ENCODE data around the gene MPND. TPM values are rescaled to one million over a fixed set of nuclear protein-coding genes. Genes with fewer than 3 reads are reported as not detected.

The MPND gene
- total RNA-seq, 1 donor from 2014 or later = 19.3 TPM

DNA sequence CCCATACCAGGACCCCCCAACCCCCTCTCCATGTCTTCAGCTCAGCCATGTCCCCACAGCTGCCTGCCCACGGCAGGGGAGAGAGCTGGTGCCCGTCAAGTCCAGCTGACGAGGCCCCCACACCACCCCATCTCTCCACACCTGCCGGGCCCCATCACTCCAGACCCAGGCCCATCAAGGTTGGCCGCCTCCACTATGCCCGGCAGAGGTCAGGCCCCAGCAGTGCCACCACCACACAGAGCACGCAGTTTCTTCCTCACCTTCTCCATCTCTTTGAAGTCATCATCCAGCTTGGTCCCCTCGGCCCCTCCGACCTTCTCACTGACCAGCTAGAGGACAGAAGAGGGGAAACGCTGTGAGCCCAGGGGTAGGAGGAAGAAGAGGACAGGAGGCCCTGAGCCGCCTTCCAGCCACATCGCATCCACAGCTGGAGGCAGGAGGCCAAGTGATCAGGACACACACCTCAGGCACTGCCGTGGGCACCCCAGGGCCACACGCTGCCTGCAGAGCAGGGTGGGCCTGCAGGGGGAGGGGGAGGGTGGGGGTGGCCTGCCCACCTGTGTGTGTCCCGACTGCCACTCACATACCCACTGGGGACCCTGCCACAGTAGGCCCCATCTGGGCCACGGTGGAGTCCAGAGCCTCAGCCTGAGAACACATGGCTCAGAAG, 23.4 kb downstream of the MPND start:
- Mint-ChIP-seq H3K4me3 (no peak overlapping the region), H3K27me3 (ENCODE audit: insufficient read depth) (no peaks in the 10 kb centered on the region), H3K9me3 (no peaks in the 10 kb centered on the region), H3K27ac (no peak overlapping the region), H3K4me1 (ENCODE audit: low read depth) (peaks cover 31% of the 10 kb centered on the region), H3K36me3 (ENCODE audit: low read depth) (peaks cover 5% of the 10 kb centered on the region)
- DNase-seq (ENCODE audit: low spot score) = no peak
- intact Hi-C loops (cut with micrococcal nuclease) = no loop called here

- H3K4me3 Mint-ChIP-seq = no peak overlapping the region
- peak overlapping the region; percentile 71 for H3K27ac Mint-ChIP-seq
These were observed 24.0 kb downstream of the MPND start for GRCh38 chr19:4367336-4367723.

GRCh38 chr19:4367781-4368127, 24.4 kb downstream of the MPND start:
- no peak overlapping the region for H3K4me3 Mint-ChIP-seq
- peaks cover 3% of the 10 kb centered on the region for H3K36me3 Mint-ChIP-seq (ENCODE audit: low read depth)
- DNase-seq (ENCODE audit: low spot score) = no peak
- intact Hi-C loops (cut with micrococcal nuclease) = no loop called here
- peaks cover 36% of the 10 kb centered on the region for H3K4me1 Mint-ChIP-seq (ENCODE audit: low read depth)
- no peaks in the 10 kb centered on the region for H3K9me3 Mint-ChIP-seq
- H3K27me3 Mint-ChIP-seq (ENCODE audit: insufficient read depth) = no peaks in the 10 kb centered on the region
- H3K27ac Mint-ChIP-seq = peak overlapping the region; percentile 71

More at GRCh38 chr19:4367336-4367723, 24.0 kb downstream of the MPND start:
- no peak for DNase-seq (ENCODE audit: low spot score)
- H3K4me1 Mint-ChIP-seq (ENCODE audit: low read depth) = peaks cover 36% of the 10 kb centered on the region
- intact Hi-C loops (cut with micrococcal nuclease) = no loop called here
- peaks cover 3% of the 10 kb centered on the region for H3K36me3 Mint-ChIP-seq (ENCODE audit: low read depth)
- no peaks in the 10 kb centered on the region for H3K9me3 Mint-ChIP-seq
- no peaks in the 10 kb centered on the region for H3K27me3 Mint-ChIP-seq (ENCODE audit: insufficient read depth)

DNA sequence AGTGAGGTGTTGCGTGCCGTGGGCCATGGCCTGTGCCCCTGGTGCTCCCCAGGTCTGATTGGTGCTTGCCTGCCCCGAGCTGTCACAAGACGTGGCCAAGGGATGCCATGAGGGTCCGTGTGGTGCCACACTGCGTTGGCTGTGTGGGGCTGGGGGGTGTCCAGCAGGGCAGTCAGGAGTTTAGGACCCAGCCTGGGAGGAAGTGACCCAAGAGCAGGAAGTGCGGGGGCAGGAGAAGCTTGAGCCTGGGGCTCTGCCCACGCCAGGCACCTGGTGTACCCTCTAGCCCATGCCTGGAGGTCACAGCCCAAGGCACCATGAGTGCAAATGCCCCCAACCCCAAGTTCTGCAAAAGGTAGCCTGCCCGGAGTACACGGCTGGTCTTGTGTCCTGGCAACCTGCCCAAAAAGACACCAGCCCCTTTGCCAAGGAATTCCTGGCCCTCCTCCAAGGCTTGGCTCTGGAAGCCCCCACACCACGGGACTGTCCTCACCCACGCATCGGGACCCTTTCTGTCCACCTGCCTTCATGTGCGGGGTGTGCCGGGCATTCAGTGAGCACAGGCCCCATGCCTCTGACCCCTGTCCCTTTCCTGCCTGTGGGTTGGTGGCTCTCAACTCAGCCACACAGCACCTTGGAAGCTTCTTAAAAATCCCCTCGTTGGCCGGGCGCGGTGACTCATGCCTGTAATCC, 24.9 kb downstream of the MPND start:
- H3K27ac Mint-ChIP-seq = peak overlapping the region; percentile 87

GRCh38 chr19:4369109-4369887, 25.9 kb downstream of the MPND start:
- H3K27me3 Mint-ChIP-seq (ENCODE audit: insufficient read depth) = no peaks in the 10 kb centered on the region
- no peaks in the 10 kb centered on the region for H3K36me3 Mint-ChIP-seq (ENCODE audit: low read depth)
- H3K4me3 Mint-ChIP-seq = peak overlapping the region; percentile 69
- peaks cover 42% of the 10 kb centered on the region for H3K4me1 Mint-ChIP-seq (ENCODE audit: low read depth)
- H3K27ac Mint-ChIP-seq = peak overlapping the region; percentile 92
- no peaks in the 10 kb centered on the region for H3K9me3 Mint-ChIP-seq
- intact Hi-C loops (cut with micrococcal nuclease) = loop anchor here (1.0 kb wide), 4 partner anchors 10 to 41 kb away; partner anchors contain the start of genes MPND and SH3GL1
- DNase-seq (ENCODE audit: low spot score) = peak; percentile 83

More for the DNA sequence above, 24.9 kb downstream of the MPND start:
- intact Hi-C loops (cut with micrococcal nuclease) = no loop called here
- Mint-ChIP-seq H3K9me3 (no peaks in the 10 kb centered on the region), H3K4me3 (peak overlapping the region; percentile 65), H3K27me3 (ENCODE audit: insufficient read depth) (no peaks in the 10 kb centered on the region), H3K36me3 (ENCODE audit: low read depth) (peaks cover 3% of the 10 kb centered on the region), H3K4me1 (ENCODE audit: low read depth) (peaks cover 36% of the 10 kb centered on the region)
- no peak for DNase-seq (ENCODE audit: low spot score)

GRCh38 chr19:4369888-4370260, 26.5 kb downstream of the MPND start:
- H3K4me1 Mint-ChIP-seq (ENCODE audit: low read depth) = peaks cover 42% of the 10 kb centered on the region
- peak overlapping the region; percentile 92 for H3K27ac Mint-ChIP-seq
- no peaks in the 10 kb centered on the region for H3K36me3 Mint-ChIP-seq (ENCODE audit: low read depth)
- H3K27me3 Mint-ChIP-seq (ENCODE audit: insufficient read depth) = no peaks in the 10 kb centered on the region
- H3K9me3 Mint-ChIP-seq = no peaks in the 10 kb centered on the region
- H3K4me3 Mint-ChIP-seq = peak overlapping the region; percentile 69
- DNase-seq (ENCODE audit: low spot score) = peak; percentile 67
- intact Hi-C loops (cut with micrococcal nuclease) = loop anchor here (1.0 kb wide), 4 partner anchors 9 to 42 kb away; partner anchors contain the start of genes MPND and SH3GL1

GRCh38 chr19:4370418-4371041, 27.2 kb downstream of the MPND start:
- Mint-ChIP-seq H3K9me3 (no peaks in the 10 kb centered on the region), H3K36me3 (ENCODE audit: low read depth) (no peaks in the 10 kb centered on the region), H3K4me1 (ENCODE audit: low read depth) (peaks cover 45% of the 10 kb centered on the region), H3K27me3 (ENCODE audit: insufficient read depth) (no peaks in the 10 kb centered on the region), H3K27ac (peak overlapping the region; percentile 92), H3K4me3 (peak overlapping the region; percentile 69)
- intact Hi-C loops (cut with micrococcal nuclease) = no loop called here
- no peak for DNase-seq (ENCODE audit: low spot score)

GRCh38 chr19:4371247-4372164, 28.1 kb downstream of the MPND start:
- intact Hi-C loops (cut with micrococcal nuclease) = no loop called here
- peak overlapping the region; percentile 45 for H3K4me3 Mint-ChIP-seq
- peak overlapping the region; percentile 72 for H3K27ac Mint-ChIP-seq
- H3K9me3 Mint-ChIP-seq = no peaks in the 10 kb centered on the region
- DNase-seq (ENCODE audit: low spot score) = no peak
- no peaks in the 10 kb centered on the region for H3K27me3 Mint-ChIP-seq (ENCODE audit: insufficient read depth)
- H3K4me1 Mint-ChIP-seq (ENCODE audit: low read depth) = peaks cover 55% of the 10 kb centered on the region
- no peaks in the 10 kb centered on the region for H3K36me3 Mint-ChIP-seq (ENCODE audit: low read depth)

GRCh38 chr19:4372165-4373012, 29.0 kb downstream of the MPND start:
- Mint-ChIP-seq H3K27me3 (ENCODE audit: insufficient read depth) (no peaks in the 10 kb centered on the region), H3K4me1 (ENCODE audit: low read depth) (peaks cover 64% of the 10 kb centered on the region), H3K27ac (peak overlapping the region; percentile 21), H3K9me3 (no peaks in the 10 kb centered on the region), H3K4me3 (peak overlapping the region; percentile 19), H3K36me3 (ENCODE audit: low read depth) (no peaks in the 10 kb centered on the region)
- DNase-seq (ENCODE audit: low spot score) = no peak
- intact Hi-C loops (cut with micrococcal nuclease) = no loop called here

DNA sequence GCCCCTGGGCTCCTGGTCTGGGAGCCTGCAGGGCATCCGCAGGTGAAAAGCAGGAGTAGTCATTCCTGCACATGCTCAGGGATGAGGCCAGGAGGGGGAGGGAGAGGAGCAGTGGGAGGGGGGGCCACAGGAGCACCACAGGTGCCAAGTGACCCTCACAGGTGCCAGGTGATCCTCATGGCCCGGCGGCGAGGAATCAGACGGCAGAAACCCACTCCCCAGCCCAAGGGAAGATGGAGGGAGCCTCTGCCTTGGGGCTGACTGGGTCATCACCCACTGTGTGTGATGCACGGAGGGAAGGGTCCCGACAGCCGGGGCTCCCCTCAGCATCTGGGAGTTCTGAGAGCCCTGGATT, 29.6 kb downstream of the MPND start:
- DNase-seq (ENCODE audit: low spot score) = no peak
- no peaks in the 10 kb centered on the region for H3K36me3 Mint-ChIP-seq (ENCODE audit: low read depth)
- H3K4me3 Mint-ChIP-seq = no peak overlapping the region
- no peaks in the 10 kb centered on the region for H3K27me3 Mint-ChIP-seq (ENCODE audit: insufficient read depth)
- H3K4me1 Mint-ChIP-seq (ENCODE audit: low read depth) = peaks cover 59% of the 10 kb centered on the region
- intact Hi-C loops (cut with micrococcal nuclease) = no loop called here
- H3K27ac Mint-ChIP-seq = no peak overlapping the region
- H3K9me3 Mint-ChIP-seq = no peaks in the 10 kb centered on the region

DNA sequence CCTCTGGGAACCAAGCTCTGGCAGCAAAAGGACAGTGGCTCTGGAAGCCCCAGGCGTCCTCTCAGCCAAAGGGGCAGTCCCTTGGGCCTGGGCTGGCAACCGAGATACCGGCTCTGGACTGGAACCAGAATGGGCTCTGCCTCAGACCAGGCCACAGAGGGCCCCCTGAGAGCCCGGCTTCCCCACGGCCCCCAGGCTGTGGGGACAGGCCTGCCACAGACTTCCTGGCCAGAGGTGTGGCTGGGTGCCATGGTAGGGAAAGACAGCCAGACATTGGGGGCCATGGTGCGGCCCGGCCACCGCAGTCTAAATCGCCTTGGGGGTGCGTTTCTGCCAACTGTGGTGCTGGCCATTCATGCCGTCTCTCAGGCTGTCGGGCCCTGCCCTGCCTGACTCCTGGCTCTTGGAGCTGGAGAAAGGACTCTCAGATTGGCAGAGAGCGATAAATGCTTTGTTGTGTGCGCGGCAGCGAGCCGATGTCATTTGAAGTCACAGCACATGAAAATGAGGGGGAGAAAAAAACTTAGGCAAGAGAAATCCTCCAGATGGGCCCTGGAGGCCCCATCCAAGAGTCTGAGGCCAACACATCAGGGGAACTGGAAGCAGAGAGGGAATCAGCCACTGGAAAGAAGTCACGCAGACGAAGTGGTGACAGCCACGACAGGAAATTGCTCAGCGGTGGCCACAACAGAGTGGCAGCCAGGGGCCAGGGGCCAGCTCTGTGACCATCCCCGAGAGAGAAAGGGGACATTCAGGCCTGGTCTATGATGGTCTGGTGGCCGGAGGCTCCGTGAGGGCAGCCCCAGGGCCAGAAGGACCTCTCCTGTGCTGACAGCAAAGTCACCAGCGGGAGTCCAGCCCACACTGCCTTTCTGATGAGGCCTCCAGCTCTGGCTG, 30.5 kb downstream of the MPND start:
- H3K4me1 Mint-ChIP-seq (ENCODE audit: low read depth) = peaks cover 53% of the 10 kb centered on the region

More for the DNA sequence above, 30.5 kb downstream of the MPND start:
- H3K27me3 Mint-ChIP-seq (ENCODE audit: insufficient read depth) = no peaks in the 10 kb centered on the region
- peak overlapping the region; percentile 4 for H3K4me3 Mint-ChIP-seq
- no peaks in the 10 kb centered on the region for H3K36me3 Mint-ChIP-seq (ENCODE audit: low read depth)
- no peaks in the 10 kb centered on the region for H3K9me3 Mint-ChIP-seq
- intact Hi-C loops (cut with micrococcal nuclease) = no loop called here
- H3K27ac Mint-ChIP-seq = peak overlapping the region; percentile 63
- no peak for DNase-seq (ENCODE audit: low spot score)

Data from activated T-helper 1 cell treated with anti-CD3 and anti-CD28 coated beads, Interleukin-12 subunit alpha, Interleukin-12 subunit beta, Interleukin-2, Interleukin-4 antibody, amounts not matched to agents 30 ng/mL and 10 ng/mL and 1 ng/mL, durations not matched to agents 14 hours and 24 hours and 36 hours (primary cell).